AG20443 (cell line): ENCODE results near the gene MACROH2A1.

Source experiments
- DNase-seq: peaks from one replicate; pipeline ENCODE4 v3.0.0; 2012; ENCODE audit warnings: low spot score, mixed read lengths

Gene MACROH2A1

DNA sequence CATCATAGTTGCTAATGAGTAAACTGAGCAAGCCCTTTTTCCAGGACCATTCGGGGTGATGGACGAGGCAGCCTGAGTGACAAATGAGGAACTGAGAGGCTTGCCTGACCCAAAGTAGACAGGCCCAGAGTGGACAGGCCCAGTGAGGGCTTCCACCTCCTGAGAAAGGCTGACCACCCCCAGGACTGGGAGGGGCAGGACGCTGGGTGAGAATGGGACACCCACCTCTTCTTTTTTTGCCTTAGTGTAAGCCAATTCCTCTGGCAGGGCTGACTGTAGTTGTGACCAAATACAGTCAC is 68.3 kb downstream of the MACROH2A1 start:
- no peak for DNase-seq

DNA sequence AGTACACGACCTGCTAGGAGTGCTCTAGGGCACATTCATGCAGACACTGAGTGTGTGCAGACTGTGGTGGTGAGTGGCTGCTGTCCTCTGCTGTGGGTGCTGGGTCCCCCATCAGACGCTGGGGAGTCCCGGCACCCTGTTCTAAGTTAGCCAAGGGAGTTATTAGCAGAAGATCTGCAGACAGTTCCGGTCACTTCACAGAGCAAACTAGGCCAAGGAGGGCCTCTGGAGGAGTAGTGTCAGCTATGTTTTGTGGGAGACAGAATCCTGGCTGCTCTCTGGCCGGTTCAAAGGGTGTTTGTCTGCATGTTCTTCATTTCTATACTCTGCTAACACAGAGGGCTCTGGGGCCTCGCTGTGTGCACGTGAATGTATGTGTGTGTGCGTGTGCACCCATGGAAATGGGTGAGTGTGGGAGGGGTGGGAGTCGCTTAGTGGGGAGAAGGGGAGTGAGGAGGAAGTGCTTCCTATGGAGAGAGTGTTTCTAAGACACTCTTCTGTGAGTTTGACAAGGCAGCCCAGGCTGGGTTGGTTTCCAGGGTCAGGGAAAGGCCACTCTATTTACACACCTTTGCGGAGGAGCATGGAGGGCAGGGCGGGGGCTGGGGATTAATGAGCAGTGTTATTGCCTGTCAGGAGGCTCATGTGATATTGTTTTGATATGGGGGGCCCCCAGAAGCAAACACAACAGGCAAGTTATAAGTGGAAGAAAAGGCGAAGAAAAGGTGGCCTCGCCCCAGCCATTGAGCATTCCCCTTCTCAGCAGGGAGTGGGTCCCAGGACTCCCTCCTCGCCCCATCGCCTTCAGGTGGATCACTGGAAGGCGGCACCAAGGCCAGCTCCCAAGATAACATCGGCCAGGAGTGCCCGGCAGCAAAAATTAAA is 68.9 kb downstream of the MACROH2A1 start:
- DNase-seq, result no peak

DNA sequence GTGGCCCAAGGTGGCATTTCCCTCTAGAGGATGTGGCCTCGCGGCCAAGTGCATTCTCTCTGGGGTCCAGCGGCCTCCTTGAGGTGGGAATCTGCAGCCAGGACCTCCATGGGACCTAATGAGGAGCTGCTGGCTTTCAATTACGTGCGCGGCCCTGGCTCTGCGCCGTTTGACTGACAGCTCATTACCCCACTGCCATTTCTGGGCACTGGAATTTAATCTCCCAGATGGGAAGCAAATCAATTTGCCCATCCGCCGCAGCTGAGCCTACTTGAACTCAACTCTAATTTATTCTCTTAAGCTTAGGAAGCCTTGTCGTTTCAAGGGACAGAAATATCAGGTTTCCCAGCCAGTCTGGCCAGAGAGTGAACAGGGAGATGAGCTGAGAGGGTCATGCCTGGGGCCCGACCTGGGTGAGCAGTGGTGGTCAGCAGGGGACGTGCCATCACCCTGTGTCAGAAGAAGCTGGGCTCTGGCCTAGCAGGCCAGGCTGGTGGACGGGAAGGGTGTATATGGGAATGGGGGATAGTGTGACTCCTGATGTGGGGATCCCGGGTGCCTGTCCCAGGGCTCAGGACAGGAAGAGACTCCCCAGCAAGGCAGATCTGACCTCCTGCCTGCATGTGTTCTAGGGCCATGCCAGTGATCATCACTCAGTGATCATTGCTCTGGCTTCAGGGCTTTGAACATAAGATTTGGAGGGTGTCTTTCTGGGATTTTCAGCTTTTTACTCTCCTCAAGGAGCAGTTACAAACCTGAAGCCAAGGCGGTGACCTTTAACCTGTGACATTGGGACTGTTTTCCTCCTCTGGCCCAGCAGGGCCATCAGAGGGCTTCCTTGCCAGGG is 69.7 kb downstream of the MACROH2A1 start:
- no peak for DNase-seq

DNA sequence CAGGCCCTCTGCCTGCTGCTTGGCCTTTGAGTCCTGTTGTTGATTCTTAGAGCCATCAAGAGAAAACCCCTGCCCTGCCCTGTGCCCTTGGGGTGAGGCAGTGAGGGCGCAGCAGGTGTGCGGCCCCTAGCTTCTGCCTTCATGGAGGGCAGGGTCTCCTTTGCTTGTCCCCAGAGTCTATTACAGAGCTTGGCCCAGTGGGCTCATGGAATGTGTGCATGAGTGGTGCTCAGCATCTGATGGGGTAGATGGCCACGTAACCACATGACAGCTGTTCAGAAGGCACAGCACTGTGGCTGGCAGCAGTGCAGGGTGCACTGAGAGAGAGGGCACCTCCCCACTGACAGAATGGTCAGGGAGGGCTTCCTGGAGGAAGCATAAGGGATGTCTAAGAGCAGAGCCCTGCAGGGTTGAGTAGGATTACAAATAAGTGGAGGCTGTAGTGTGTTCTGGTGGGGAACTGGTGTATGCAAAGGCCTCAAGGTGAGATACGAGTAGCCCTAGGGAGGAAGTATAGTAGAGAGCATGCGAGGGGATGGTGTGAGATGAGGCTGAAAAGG is 70.8 kb downstream of the MACROH2A1 start:
- no peak for DNase-seq

DNA sequence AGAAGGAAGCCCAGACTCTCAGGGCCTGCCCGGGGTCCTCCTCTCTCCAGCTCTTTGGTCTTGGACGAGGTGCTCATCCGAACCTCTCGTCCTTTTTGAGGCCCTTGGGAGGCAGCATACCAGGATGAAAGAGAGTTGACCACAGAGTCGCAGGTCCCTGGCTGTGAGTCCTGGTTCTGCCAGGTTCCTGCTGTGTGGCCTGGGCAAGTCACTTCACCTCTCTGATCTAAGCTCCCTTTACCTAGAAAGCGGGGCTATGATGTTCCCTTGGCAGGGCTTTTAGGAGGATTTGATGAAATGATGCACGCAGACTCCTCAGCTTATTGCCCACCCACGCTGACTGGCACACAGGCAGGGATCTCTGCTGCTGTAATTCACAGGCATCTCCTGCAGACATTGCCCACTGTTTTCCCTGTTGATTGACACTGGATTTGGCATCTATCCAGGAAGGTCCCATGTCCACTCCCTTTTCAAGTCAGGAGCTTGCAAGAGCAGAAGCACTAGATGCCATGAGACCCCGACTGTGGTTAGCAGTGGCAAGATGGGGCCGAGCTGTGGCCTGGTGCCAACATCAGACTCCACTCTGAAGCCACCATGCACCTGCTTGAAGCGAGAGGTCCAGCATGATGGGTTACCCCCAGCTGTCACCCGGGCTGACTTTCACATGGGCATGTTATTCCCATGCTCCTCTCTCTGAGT is 71.5 kb downstream of the MACROH2A1 start:
- DNase-seq, result no peak

DNA sequence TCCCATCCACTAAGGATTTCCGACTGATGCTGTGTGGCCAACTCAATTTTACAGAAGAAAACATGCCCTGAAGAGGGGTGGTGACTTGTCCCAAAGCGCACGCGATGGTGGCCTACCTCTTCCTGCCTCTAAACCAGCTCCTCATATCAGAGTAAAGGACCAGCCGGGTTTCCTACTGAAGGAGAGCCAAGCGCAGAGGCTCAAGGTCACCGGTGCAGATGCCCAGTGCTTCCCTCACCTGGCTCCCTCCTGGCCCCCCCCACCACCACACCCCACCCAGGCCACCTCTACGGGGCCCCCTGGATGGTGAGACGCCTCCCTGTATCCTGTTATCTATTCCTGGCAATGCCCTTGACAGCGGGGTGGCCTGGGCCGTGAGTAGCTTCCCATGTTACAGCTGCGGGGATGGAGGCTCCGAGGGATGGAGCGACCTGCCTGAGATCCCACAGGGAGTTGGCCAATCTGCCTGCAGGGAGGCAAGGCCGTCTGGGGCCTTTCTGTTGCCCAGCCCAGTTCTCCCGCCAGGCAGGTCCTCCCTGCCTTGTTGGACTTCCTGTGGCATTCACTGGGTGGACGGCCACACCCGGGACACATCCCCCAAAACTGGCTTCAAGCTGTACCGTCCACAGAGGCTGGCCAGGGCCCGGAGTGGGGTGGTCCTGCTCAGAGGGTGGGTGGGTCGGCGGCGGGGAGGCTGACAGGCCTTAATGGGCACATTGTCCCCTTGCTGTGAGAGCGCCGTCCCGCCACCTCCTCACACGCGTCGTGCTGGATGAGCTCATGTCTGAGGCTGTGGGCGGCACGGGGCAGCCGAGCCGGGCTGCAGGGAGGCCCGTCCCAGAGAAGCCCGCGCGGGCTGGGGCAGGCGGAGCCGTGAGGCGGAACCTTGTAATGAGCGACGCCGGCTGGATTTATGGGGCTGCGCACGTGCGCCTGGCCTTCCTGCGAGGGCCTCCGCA is 72.5 kb downstream of the MACROH2A1 start:
- peak; percentile 33 for DNase-seq

DNA sequence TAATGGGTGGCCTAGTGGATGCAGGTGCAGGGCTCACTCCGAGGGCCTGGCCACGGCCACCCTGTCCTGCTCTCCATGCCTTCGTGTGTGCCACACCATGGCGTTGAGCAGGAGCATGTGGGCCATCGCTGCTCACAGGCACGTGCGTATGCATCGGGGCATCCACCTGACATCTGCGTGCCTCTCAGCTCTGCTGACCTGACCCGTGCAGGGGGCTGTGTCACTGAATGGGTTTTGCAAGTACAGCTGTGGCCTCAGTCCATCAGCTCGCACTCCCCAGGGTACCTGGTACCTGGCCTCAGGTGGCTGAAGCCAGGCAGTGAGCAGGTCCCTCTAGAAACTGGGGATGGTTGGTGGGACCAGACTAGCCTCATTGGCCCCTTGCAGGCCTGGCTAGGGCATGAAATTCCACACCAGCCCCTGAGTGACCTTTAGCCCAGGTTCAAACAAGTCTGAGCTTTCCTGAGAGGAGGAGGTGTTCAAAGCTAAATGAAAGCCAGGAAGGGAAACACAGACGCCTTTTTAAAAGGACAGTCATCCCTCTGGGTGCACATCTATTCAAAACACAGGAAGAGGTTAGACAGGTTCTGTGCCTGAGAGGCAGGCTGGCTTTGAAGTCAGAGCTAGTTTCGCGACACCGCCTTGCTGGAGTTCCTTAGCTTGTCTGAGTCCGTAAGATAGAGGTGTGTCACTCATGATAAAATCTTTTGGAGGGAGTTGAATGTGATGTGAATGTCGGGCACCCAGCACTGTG is 74.0 kb downstream of the MACROH2A1 start:
- no peak for DNase-seq

DNA sequence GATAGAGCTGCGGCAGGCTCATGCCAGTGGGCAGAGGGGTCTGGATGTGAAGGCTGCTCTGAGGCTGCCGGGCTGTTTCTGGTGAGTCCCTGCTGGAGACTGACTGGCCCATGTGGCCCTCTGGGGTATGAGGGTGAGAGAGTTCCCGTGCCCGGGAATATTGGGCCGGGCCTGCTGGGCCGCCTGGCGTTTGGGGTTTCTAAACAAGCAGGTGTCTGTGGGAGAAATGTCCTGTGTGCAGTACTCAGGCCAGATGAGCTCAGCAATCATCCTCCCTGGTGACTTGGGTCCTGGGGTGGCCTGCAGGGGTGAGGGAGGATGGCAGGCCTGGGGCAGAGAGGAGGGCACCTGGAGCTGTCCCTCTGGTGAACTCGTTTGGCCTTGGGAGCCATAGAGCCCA is 74.9 kb downstream of the MACROH2A1 start:
- DNase-seq, result no peak

DNA sequence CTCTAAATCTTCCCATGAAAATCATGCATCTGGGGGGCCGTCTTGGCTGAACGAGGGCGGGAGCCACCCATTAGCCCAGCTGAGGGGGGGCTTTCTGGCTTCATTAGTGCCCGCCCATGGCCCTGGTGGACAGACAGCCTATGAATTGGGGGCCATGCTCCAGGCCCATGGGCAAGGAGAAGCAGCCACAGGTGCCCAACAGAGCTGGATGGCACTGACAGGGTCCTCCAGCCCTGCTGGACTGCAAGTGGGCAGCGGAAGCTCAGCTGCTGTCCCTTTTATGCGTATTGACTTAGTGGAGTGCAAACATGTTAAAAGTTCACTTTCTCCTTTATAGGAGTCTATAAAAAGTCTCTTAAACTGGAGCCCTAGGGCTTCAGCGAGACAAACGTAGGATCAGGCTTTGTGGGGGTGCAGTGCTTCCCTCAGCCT is 75.3 kb downstream of the MACROH2A1 start:
- DNase-seq, result no peak

DNA sequence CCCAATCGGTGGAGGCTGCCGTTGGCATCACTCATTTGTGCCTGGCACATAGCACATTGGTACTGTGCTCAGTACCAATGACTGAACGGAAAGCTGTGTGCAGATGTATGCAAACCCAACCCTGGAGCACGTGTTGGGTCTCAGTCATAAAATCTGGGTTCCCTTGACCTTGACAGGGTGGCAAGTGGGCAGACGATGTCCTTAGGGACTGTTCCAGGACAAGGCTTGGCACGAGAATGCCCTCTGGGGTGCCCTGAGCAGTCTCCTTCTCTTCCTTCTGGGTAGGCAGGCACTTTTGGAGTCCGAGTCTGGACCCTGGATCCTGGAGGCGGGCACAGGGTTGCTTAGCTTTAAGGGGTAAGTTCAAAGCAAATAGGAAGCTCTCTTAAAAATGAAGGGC is 75.8 kb downstream of the MACROH2A1 start:
- DNase-seq, result no peak

DNA sequence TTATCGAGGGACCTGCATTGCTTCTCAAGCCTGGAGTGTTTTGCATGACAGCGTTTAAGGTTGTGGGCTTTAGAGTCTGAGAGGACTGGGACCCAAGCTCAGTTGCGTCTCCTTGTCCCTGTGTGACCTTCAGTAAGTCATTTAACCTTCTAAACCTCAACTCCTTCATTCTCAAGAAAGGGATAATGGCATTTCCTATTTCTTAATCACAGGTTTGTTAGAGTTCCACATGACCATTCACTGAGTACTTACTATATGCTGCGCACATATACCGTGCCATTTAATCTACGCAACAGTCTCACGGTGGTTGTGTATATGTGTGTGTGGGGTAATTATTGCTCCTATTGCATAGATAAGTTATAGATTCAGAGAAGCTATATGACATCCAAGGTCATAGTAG is 76.3 kb downstream of the MACROH2A1 start:
- no peak for DNase-seq

DNA sequence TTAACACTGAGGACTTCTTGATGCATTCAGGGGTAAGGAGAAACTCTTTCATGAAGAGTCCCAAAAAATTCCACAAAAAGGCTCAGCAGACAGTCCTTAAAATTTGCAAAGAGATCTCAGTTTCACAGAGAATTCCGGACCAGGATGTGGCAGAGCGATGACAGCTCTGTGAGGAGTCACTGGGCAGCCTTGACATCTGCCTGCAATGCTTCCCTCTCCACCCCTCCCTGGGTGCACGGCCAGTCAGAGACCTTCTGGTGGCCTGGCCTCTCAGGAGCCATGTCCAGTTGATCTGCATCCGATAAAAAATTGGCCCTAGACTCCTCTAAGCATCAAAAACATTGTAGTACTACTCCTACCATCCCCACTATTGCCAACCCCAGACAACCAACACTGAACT is 76.8 kb downstream of the MACROH2A1 start:
- no peak for DNase-seq

DNA sequence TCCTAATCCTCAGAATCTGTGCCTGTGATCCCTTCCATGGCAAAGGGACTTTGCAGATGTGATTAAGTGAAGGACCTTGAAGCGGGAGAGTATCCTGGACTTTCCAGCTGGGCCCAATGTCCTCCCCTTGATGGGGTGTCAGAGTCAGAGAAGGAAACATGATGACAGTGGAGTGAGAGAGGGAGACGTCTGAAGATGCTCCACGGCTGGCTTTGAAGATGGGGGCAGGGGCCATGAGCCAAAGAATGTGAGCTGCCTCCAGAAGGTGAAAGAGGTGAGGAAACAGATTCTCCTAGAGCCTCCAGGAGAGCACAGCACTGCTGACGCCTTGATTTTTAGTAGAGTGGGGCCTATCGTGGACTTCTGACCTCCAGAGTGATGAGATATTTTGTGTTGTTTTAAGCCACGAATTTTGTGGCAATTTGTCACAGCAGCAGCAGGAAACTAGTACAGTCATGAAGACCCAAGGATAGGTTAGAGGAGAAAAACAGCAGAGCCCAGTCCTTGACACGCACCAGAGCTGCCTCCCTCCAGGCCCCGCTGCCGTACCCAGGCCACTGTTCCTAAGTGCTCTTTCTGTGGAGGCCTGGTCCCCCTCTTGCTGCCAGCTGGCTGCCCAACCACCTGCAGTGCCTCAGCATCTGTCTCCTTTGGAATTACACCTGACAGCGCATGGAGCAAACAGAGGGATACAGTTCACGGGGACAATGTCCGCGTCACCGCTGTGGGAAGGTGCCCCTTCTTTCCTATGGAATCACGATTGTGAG is 78.1 kb downstream of the MACROH2A1 start:
- no peak for DNase-seq

DNA sequence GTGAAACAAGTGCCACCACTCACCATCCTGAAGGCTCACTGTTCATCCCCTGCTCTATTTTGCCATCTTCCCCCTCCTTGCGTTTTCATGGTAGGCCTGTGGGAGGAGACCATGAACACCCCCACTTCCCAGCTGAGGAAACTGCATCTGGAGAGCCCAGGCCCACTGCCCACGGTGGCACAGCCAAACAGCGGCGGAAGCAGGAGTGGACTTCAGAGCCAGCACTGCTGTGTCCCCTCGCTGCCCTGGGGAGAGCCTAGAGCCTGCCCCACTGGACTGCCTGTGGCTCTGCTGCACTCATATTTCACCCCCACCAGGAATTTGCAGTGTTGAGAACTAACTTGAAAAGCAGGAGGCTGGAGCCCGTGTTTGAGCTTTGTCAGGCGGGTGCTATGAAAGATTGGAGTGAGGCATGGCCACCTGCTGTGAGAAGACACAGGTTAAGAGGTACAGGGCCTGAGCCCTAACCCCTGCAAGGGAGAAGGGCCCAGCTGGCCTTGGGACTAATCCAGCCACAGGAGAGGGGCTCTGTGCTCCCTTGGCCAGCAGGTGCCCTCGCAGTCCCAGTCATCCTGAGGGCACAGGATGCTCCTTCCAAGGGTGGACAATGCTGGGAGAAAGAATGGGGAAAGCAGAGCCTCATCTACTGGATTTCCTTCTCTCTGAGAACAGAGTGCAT is 79.0 kb downstream of the MACROH2A1 start:
- no peak for DNase-seq

DNA sequence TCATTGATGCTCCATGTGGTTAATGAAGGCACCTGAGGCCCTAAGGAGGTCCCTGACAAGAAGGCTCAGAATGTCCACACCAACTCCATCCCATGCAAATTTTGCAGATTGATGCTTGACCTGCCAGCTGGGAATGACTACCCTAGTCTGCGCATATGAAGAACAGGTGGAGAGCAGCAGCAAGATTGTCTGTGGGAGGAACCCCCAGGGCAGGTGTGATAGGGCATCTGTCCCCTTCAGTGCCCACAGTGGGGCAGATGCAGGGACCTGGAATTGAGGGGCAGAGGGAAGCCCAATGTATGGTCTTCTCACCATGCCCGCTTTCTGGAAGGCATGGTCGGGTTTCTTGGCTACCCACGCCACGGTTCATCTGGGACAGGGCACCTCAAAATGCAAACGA is 79.6 kb downstream of the MACROH2A1 start:
- DNase-seq, result no peak

DNA sequence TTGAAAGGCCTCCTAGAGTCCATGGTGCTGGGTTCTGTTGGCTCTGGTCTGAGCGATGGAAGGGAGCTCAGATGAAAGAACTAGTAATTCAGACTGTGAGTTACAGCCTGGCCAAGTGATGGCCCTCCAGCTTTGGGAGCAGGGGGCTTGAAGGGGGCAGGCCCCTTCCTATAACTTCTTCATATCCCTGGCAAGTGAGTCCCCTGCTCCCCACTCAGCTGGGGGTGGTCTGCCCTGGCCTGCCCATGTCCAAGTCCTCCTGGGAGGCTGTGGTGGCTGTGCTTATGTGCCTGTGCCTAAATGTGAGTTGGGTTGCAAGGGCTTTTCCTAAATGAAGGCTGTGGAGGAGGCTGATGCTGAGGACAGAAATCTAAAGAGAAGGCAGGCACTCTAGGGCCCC is 80.1 kb downstream of the MACROH2A1 start:
- no peak for DNase-seq

DNA sequence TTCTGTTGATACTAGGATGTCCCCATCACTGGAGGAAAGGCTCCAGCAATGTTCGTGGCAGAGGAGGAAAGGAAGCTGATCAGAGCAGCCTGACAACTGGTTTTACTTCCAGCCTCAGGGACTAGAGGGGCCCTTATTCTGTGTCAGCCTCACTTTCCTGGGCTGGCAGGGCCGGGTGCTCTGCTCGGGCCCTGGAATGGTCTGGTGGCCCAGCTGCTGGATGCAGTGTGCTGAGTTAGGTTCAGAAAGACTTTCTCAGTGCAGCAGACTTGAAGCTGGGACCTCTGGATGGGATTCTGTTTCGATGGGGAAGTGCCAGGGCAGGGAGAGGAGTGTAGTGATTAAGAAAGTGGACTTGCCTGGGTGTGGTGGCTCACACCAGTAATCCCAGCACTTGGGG is 81.0 kb downstream of the MACROH2A1 start:
- DNase-seq, result no peak

DNA sequence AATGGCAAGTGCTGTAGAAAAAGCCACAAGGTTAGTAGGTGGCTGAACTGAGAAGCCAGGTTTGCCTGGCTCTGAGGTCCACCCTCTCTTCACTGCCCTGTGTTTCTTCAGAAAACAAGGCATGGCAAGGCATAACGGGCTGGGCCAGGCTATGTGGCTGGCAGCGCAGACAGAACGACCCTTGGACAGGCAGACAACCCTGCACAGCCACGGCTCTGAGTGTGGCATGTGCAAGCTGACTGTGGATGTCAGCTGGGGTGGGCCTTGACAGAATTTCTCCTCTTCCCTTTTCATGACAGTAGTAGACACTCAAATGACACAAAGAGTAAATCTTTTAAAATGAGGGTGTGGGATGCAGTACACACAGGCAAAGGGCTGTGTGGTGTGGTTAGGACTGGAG is 81.7 kb downstream of the MACROH2A1 start:
- DNase-seq, result no peak

DNA sequence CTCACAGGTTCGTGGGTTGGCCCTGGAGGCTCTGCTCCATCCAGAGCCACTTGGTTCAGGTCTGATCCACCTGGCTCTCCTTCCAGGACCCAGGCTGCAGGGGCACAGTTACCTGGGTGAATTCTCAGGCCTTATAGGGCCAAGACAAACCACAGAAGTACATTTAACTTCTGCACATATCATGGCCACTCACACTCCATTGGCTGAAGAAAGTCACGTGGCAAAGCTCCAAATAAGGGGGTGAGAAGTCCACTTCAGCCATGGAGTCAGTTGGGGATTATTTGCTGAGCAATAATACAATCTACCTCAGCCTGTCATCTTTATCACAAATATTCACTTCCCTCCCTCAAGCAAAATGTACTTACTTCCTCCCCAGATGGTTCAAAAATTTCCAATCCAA is 83.6 kb downstream of the MACROH2A1 start:
- DNase-seq, result peak; percentile 2
